ENCODE measurements around the gene SVIP.

The SVIP gene

DNA sequence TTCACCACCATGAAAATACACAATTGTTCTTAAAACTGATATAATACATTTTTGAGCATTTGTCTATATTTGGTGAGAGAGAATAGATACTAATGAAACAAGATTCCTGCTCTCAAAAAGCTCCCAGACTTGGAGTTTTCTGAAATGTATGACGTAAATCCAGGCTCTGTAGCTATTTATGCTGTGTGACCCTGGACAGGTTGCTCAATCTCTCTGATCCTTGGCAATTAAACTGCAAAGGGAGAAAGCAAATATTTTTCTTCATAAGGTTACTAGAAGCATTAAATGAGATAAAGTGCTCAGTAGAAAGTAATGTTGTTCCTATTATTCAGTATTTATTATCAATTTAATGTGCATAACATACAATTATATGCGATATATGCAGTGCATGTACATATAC lies 42.5 kb downstream of the SVIP start:
- no peak overlapping the region for H3K27ac ChIP-seq
- no peaks in the 10 kb centered on the region for H3K9me3 ChIP-seq (ENCODE audit: control insufficient read depth, low read length)
- H3K4me1 ChIP-seq, result no peaks in the 10 kb centered on the region
- no peak overlapping the region for H2AFZ ChIP-seq
- no peak overlapping the region for H3K4me2 ChIP-seq (ENCODE audit: low read length)
- no peaks in the 10 kb centered on the region for H3K79me2 ChIP-seq
- no peak overlapping the region for H3K4me3 ChIP-seq (ENCODE audit: low read depth, low read length)
- H3K27me3 ChIP-seq (ENCODE audit: control insufficient read depth, insufficient read depth, low read length), result no peaks in the 10 kb centered on the region
- TF ChIP-seq, protein P1, sequence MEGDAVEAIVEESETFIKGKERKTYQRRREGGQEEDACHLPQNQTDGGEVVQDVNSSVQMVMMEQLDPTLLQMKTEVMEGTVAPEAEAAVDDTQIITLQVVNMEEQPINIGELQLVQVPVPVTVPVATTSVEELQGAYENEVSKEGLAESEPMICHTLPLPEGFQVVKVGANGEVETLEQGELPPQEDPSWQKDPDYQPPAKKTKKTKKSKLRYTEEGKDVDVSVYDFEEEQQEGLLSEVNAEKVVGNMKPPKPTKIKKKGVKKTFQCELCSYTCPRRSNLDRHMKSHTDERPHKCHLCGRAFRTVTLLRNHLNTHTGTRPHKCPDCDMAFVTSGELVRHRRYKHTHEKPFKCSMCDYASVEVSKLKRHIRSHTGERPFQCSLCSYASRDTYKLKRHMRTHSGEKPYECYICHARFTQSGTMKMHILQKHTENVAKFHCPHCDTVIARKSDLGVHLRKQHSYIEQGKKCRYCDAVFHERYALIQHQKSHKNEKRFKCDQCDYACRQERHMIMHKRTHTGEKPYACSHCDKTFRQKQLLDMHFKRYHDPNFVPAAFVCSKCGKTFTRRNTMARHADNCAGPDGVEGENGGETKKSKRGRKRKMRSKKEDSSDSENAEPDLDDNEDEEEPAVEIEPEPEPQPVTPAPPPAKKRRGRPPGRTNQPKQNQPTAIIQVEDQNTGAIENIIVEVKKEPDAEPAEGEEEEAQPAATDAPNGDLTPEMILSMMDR (IDR thresholded peaks at IDR 0.05), result no peak
- H3K36me3 ChIP-seq (ENCODE audit: control insufficient read depth, insufficient read depth, low read length), result no peaks in the 10 kb centered on the region
- H3K9ac ChIP-seq, result no peak overlapping the region

- TF ChIP-seq, protein P1 (IDR thresholded peaks at IDR 0.05), result no peak
- Histone ChIP-seq H3K27ac (no peak overlapping the region), H3K36me3 (ENCODE audit: control insufficient read depth, insufficient read depth, low read length) (no peaks in the 10 kb centered on the region), H3K4me3 (ENCODE audit: low read depth, low read length) (no peak overlapping the region), H3K79me2 (no peaks in the 10 kb centered on the region), H3K4me2 (ENCODE audit: low read length) (no peak overlapping the region), H3K4me1 (no peaks in the 10 kb centered on the region), H3K9me3 (ENCODE audit: control insufficient read depth, low read length) (no peaks in the 10 kb centered on the region), H3K9ac (no peak overlapping the region), H2AFZ (no peak overlapping the region), H3K27me3 (ENCODE audit: control insufficient read depth, insufficient read depth, low read length) (no peaks in the 10 kb centered on the region)
Measured at GRCh38 chr11:22786475-22786874, 43.1 kb downstream of the SVIP start.

- Histone ChIP-seq H3K36me3 (ENCODE audit: control insufficient read depth, insufficient read depth, low read length) (no peaks in the 10 kb centered on the region), H3K27me3 (ENCODE audit: control insufficient read depth, insufficient read depth, low read length) (no peaks in the 10 kb centered on the region), H3K4me2 (ENCODE audit: low read length) (no peak overlapping the region), H3K4me1 (no peaks in the 10 kb centered on the region), H3K9me3 (ENCODE audit: control insufficient read depth, low read length) (no peaks in the 10 kb centered on the region), H3K79me2 (no peaks in the 10 kb centered on the region), H3K27ac (no peak overlapping the region), H3K9ac (no peak overlapping the region), H2AFZ (no peak overlapping the region), H3K4me3 (ENCODE audit: low read depth, low read length) (no peak overlapping the region)
- TF ChIP-seq, protein P1 (IDR thresholded peaks at IDR 0.05), result no peak
Measured at GRCh38 chr11:22785251-22785650, 44.4 kb downstream of the SVIP start.

- Histone ChIP-seq H3K4me1 (no peaks in the 10 kb centered on the region), H3K27ac (no peak overlapping the region), H3K27me3 (ENCODE audit: control insufficient read depth, insufficient read depth, low read length) (no peaks in the 10 kb centered on the region), H3K79me2 (no peaks in the 10 kb centered on the region), H3K36me3 (ENCODE audit: control insufficient read depth, insufficient read depth, low read length) (no peaks in the 10 kb centered on the region), H3K9ac (no peak overlapping the region), H3K4me2 (ENCODE audit: low read length) (no peak overlapping the region), H3K9me3 (ENCODE audit: control insufficient read depth, low read length) (no peaks in the 10 kb centered on the region), H2AFZ (no peak overlapping the region), H3K4me3 (ENCODE audit: low read depth, low read length) (no peak overlapping the region)
- TF ChIP-seq, protein P1 (IDR thresholded peaks at IDR 0.05), result no peak
Measured at GRCh38 chr11:22780952-22781593, 48.5 kb downstream of the SVIP start.

- Histone ChIP-seq H3K27ac (no peak overlapping the region), H3K9ac (no peak overlapping the region), H3K79me2 (no peaks in the 10 kb centered on the region), H3K36me3 (ENCODE audit: control insufficient read depth, insufficient read depth, low read length) (no peaks in the 10 kb centered on the region), H2AFZ (no peak overlapping the region), H3K27me3 (ENCODE audit: control insufficient read depth, insufficient read depth, low read length) (no peaks in the 10 kb centered on the region), H3K4me2 (ENCODE audit: low read length) (no peak overlapping the region), H3K4me3 (ENCODE audit: low read depth, low read length) (no peak overlapping the region), H3K4me1 (no peaks in the 10 kb centered on the region), H3K9me3 (ENCODE audit: control insufficient read depth, low read length) (no peaks in the 10 kb centered on the region)
- TF ChIP-seq, protein P1 (IDR thresholded peaks at IDR 0.05), result no peak
Measured at GRCh38 chr11:22779850-22780249, 49.8 kb downstream of the SVIP start.

Measured in parathyroid adenoma (tissue), 2 donors.